ENCODE data around the gene PRR11. TPM values are rescaled to one million over a fixed set of nuclear protein-coding genes. Genes with fewer than 3 reads are reported as not detected.

The PRR11 gene
- 5.1 and 11.3 TPM in 2 replicates for total RNA-seq

DNA sequence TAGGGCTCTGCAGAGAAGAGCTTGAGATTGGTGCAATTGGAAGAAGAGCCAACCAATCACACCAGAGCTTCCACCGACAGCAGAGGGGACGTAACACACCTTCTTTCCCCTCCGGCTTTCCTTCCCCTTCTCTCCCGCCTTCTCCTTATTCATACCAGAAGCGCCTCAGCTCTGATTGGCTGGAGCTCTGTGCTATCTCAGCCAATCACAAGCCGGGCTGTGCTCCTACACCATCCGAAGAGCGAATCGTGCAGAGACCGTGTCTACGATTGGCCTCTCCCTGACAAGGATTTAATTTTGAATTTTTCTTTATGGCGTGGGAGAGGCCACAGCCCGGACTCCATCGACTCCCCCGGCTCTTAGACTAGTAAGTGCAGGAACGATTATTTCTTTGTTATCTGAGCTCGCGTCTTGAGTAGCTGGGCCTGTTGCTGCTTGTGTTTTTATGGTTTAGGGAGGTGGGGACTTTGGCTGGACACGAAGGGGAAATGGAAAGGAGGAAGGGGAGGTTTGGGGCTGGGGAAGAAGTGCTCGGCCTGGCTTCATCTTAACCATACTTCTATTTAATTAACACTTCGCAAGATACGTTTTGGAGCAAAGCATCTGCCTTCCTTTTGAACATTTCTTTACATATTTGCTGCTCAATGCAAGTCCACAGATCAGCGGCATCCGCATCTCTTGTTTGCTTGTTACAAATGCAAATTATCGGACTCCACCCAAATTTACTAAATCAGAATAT lies at the start of gene PRR11:
Gene PRR11, plus strand, starts transcription at position 308 of the 739 bp plus-strand sequence. CDS start 14,007 bp downstream, outside the sequence.

DNA sequence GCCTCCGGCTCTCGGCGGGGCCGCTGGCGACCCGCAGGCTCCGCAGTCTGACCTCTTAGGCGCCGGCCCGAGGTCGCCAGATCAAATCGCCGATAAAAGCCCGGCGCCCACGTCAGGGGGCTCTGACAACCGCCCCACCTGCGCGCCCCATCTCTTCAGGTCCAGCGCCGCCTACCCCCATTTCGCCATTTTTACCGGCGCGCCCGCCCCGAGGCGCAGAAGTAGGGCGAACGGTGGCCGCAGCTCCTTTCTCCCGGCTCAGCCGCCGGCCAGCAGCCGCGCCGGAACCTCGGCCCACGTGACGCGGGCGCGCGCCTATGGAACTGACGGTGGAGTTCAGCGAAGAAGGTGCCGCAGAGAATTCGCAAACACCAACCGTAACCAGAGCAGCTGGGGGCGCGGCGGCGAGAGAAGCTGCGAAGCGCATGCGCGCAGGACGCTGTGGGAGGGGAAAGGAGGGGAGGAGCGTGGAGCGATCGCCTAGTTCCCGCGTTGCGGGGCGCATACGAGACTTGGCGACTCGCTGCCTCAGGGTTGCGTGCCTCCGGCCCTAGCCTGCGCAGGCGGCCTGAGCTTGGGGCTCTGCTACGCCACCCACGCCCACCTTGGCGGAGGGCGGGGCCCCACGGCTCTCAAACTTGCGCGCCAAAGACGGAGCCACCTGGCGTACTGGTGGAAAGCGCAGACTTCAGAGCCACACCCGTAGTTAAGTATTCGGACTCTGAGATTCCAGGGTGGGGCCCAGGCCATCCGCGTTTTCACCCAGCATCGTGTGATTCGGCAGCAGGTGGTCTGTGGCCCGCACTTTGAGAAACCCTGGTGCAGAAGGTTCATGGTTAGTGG lies 48.9 kb upstream of the PRR11 start, which contains the start of gene TRIM37:
Gene TRIM37, minus strand, starts transcription at position 418 of the 843 bp plus-strand sequence. CDS start 419 bp downstream, outside the sequence.

DNA sequence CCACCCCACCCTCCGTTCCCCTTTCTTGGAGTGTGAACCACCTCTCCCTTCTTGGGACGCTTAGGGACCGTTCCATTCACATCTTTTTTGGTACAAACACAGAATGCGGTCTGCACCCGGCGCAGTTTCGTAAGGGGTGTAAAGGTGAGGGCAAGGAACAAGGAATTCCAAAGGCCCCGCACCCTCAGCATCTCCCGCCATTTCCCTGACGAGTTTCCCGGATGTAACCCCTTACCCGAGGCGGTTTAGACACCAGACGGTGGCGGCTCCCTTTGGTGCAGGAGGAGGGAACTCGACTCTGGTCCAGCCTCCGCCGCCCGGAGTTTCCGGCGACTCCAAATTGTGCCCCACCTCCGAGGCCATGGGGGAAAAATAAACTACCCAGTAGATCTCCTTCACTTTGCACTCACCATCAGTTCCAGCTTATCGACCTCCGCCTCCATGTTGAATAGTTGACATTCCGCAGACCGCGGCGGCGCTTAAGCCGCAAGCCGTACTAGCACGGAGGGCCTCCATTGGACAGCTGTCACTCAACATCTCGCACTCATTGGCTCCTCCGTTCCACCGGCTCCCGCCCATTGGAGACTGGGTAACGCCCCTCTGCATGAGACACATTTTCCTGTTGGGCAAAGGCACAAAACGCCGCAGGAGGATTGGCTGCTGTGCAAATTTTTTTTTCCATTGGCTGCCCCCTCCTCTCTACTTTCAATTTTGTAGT lies 666 bp upstream of the PRR11 start, which contains the start of gene SKA2:
Gene SKA2, minus strand, starts transcription at position 466 of the 718 bp plus-strand sequence. Its CDS starts 23 bp downstream, at position 443.

DNA sequence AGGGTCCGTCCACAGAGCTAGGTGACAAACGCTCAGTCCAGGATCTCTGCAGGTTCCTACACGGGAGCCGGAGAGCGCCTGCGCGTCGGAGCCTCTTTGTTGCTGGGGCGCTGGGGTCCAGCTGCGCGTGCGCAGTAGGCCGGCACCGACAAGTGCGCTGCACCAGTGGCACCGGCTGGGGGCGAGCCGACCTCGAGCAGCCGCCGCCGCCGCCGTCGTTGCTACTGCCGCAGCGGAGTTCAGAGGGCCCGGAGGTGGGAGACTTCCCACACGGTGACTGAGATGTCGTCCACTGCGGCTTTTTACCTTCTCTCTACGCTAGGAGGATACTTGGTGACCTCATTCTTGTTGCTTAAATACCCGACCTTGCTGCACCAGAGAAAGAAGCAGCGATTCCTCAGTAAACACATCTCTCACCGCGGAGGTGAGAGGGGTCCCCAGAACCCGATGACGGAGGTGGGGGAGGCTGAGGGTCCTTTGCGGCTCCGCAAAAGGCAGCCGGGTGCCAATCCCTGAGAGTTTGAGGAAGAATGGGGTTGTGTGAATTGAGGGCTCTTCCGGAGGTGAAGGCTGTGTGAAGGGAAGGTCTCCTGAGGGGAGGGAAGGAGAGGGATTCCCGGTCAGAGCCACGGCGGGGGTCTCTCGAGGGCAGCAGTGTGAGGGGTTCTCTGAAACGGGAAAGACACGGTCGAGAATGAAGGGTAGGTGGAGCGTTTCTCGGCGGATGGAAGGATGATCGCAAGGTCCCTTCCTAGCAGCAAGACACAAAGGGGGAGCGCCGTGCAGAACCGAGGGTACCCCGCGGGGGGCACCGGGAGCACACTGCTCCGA lies 65.0 kb downstream of the PRR11 start, which contains the start of gene GDPD1:
Gene GDPD1, plus strand, starts transcription at position 184 of the 831 bp plus-strand sequence. Its CDS starts 99 bp downstream, at position 283.

Other genes starting within 250 kb of the PRR11 start
- gene TRIM37, start 48.9 kb upstream of the PRR11 start, total RNA-seq = 26.0 and 37.7 TPM in 2 replicates
- gene SKA2, start 560 bp upstream of the PRR11 start, total RNA-seq = 22.0 and 37.4 TPM in 2 replicates
- 12.2 and 13.2 TPM in 2 replicates for gene SMG8, start 54.3 kb downstream of the PRR11 start, total RNA-seq
- 0.18 TPM in 1 of 2 replicates, not detected in the other for gene GDPD1, start 64.8 kb downstream of the PRR11 start, total RNA-seq
- gene YPEL2, start 175.9 kb downstream of the PRR11 start, total RNA-seq = 3.1 and 10.2 TPM in 2 replicates

Measured in cardiac atrium fibroblast (primary cell).